ENCODE measurements around the gene VTA1. TPM values are rescaled to one million over a fixed set of nuclear protein-coding genes. Genes with fewer than 3 reads are reported as not detected.

Gene VTA1
- total and polyA plus RNA-seq, 8 donors: 15.6 to 56.8 (median 25.8) TPM

DNA sequence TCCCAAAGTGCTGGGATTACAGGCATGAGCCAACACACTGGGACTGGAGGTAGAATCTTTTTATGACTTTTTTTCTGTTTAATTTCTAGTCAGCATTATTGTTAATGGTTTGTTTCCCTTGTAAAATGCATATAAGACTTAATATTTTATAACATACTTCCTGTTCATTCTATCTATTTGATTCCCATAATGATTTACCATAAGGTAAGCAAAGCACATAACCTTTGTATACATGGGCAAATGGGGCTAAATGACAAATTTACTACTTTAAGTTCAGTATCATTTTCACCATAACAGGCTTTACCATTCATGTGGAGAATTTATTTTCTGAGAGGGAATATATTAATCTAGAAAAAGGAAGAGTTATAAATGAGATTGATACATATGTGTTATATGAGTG lies 24.3 kb downstream of the VTA1 start:
- H3K9me3 ChIP-seq: no peaks in the 10 kb centered on the region
- H3K27ac ChIP-seq: no peak overlapping the region
- intact Hi-C loops (cut with DNase I; ENCODE audit: low total_unique reads): no loop called here
- no peak for DNase-seq
- H3K4me3 ChIP-seq: no peak overlapping the region
- no peaks in the 10 kb centered on the region for H3K27me3 ChIP-seq
- peaks cover 24 to 95% (median 87%) of the 10 kb centered on the region in 4 donors for H3K36me3 ChIP-seq
- TF ChIP-seq EP300 (IDR thresholded peaks at IDR 0.05): no peak
- no peaks in the 10 kb centered on the region for H3K4me1 ChIP-seq

DNA sequence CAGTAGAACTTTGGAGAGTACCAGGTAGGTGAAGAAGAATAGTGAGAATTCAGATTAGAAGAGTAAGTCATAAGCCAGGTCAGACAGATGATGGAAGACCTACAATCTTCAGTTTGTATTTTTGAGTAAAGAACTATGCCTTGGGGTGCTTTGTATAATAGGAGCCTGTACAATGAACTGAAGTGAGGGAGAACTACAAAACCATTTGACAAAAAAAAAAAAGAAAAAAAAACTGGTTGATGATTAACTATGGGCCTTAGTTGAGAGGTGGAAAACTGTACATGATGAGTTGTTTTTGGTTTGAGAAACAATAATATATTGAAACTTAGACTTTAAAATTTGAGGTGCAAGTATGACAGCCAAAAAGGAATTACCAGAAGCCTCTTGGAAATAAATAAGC lies 25.7 kb downstream of the VTA1 start:
- Histone ChIP-seq H3K27me3 (no peaks in the 10 kb centered on the region), H3K4me1 (no peaks in the 10 kb centered on the region), H3K4me3 (no peak overlapping the region), H3K27ac (no peak overlapping the region), H3K36me3 (peaks cover 23 to 95% (median 86%) of the 10 kb centered on the region in 4 donors), H3K9me3 (peaks cover 0 to 7% (median under 1%) of the 10 kb centered on the region in 4 donors)
- DNase-seq: no peak
- intact Hi-C loops (cut with DNase I; ENCODE audit: low total_unique reads): no loop called here
- TF ChIP-seq EP300 (IDR thresholded peaks at IDR 0.05): no peak
- TF ChIP-seq POLR2A (IDR thresholded peaks at IDR 0.05): no peak
- TF ChIP-seq, protein P1, sequence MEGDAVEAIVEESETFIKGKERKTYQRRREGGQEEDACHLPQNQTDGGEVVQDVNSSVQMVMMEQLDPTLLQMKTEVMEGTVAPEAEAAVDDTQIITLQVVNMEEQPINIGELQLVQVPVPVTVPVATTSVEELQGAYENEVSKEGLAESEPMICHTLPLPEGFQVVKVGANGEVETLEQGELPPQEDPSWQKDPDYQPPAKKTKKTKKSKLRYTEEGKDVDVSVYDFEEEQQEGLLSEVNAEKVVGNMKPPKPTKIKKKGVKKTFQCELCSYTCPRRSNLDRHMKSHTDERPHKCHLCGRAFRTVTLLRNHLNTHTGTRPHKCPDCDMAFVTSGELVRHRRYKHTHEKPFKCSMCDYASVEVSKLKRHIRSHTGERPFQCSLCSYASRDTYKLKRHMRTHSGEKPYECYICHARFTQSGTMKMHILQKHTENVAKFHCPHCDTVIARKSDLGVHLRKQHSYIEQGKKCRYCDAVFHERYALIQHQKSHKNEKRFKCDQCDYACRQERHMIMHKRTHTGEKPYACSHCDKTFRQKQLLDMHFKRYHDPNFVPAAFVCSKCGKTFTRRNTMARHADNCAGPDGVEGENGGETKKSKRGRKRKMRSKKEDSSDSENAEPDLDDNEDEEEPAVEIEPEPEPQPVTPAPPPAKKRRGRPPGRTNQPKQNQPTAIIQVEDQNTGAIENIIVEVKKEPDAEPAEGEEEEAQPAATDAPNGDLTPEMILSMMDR (IDR thresholded peaks at IDR 0.05): no peak
- no peak for TF ChIP-seq POLR2AphosphoS5 (IDR thresholded peaks at IDR 0.05)

DNA sequence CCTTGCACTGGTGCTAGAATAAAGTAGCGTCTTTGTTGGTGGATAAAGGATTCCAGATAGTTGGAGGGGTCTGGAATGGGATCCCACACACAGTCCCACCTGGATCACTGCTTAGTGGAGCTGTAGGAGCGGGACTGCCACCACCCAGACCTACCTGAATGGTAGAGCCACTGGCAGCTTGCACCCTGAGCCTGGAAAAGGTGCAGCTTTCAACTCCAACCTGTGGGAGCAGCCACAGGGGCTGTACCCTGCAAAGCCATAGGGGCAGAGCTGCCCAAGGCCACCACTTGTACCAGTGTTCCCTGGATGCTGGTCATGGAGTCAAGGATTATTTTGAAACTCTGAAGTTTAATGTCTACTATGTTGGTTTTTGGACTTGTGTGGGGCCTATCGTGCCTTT lies 26.9 kb downstream of the VTA1 start:
- Histone ChIP-seq H3K27me3 (no peaks in the 10 kb centered on the region), H3K4me1 (no peaks in the 10 kb centered on the region), H3K27ac (no peak overlapping the region), H3K36me3 (peaks cover 23 to 92% (median 88%) of the 10 kb centered on the region in 4 donors), H3K9me3 (peaks cover 0 to 14% (median 5%) of the 10 kb centered on the region in 4 donors), H3K4me3 (no peak overlapping the region)
- 95 to 100% (median 98%) methylated on average over 3 of the region's 3 CpGs for WGBS, 5 donors
- TF ChIP-seq, protein P1 (IDR thresholded peaks at IDR 0.05): no peak
- TF ChIP-seq POLR2AphosphoS5 (IDR thresholded peaks at IDR 0.05) (no peak), EP300 (IDR thresholded peaks at IDR 0.05) (no peak)
- no peak for DNase-seq
- intact Hi-C loops (cut with DNase I; ENCODE audit: low total_unique reads): no loop called here

DNA sequence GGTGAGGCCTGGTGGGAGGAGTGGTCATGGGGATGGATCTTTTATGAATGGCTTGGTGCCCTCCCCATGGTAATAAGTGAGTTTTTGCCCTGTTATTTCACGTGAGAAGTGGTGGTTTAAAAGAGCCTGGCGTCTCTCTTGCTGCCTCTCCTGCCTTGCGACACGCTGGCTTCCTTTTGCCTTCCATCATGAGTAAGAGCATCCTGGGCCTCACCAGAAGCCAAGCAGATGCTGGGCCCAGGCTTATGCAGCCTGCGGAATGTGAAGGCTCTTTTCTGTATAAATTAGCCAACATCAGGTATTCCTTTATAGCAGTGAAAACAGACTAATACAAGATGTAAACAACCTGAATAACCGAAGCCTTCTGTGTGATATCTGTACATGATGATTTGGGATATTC lies 27.6 kb downstream of the VTA1 start:
- no peaks in the 10 kb centered on the region for H3K4me1 ChIP-seq
- H3K27me3 ChIP-seq: no peaks in the 10 kb centered on the region
- H3K9me3 ChIP-seq: peaks cover 0 to 14% (median 5%) of the 10 kb centered on the region in 4 donors
- DNase-seq: no peak
- 82 to 98% (median 92%) methylated on average over 6 of the region's 6 CpGs for WGBS, 5 donors
- H3K27ac ChIP-seq: no peak overlapping the region
- intact Hi-C loops (cut with DNase I; ENCODE audit: low total_unique reads): no loop called here
- H3K36me3 ChIP-seq: peaks cover 23 to 90% (median 84%) of the 10 kb centered on the region in 4 donors
- TF ChIP-seq POLR2AphosphoS5 (IDR thresholded peaks at IDR 0.05): no peak
- TF ChIP-seq POLR2A (IDR thresholded peaks at IDR 0.05): no peak
- TF ChIP-seq, protein P1 (IDR thresholded peaks at IDR 0.05): no peak
- no peak for TF ChIP-seq EP300 (IDR thresholded peaks at IDR 0.05)
- H3K4me3 ChIP-seq: no peak overlapping the region

DNA sequence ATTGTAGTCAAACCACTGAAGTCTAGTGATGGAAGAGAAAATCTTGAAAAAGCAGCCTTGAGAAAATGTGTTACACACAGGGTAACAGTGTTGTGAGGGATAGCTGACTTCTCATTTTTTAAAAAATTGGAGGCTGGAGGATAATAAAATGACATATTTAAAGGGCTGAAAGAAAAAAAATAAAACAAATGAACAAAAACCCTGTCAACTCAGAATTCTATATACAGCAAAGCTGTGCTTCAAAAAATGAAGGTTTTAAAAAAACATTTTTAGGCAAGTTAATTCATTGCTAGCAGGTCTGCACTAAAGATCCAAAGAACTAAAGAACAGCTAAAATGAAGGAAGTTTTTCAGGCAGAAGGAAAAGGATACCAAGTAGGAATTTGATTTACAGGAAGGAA lies 31.1 kb downstream of the VTA1 start:
- H3K36me3 ChIP-seq: peaks cover 13 to 61% (median 56%) of the 10 kb centered on the region in 4 donors
- DNase-seq: no peak
- no peak overlapping the region for H3K27ac ChIP-seq
- no peak overlapping the region for H3K4me3 ChIP-seq
- no peaks in the 10 kb centered on the region for H3K27me3 ChIP-seq
- H3K9me3 ChIP-seq: peaks cover 0 to 14% (median 5%) of the 10 kb centered on the region in 4 donors
- intact Hi-C loops (cut with DNase I; ENCODE audit: low total_unique reads): no loop called here
- no peak for TF ChIP-seq EP300 (IDR thresholded peaks at IDR 0.05)
- TF ChIP-seq, protein P1 (IDR thresholded peaks at IDR 0.05): no peak
- no peak for TF ChIP-seq POLR2A (IDR thresholded peaks at IDR 0.05)
- TF ChIP-seq POLR2AphosphoS5 (IDR thresholded peaks at IDR 0.05): no peak
- H3K4me1 ChIP-seq: no peaks in the 10 kb centered on the region

Data from stomach (tissue), 9 donors.